Cardiac muscle cell (in vitro differentiated cells and primary cell): ENCODE measurements around the gene MAN1C1. TPM values are rescaled to one million over a fixed set of nuclear protein-coding genes. Genes with fewer than 3 reads are reported as not detected.

Source experiments
- DNase-seq, 2 donors: peaks; one replicate each; pipeline versions ENCODE4 v3.0.0 to v3.0.0-alpha.2; 2010 to 2017; ENCODE audit warnings: low read depth in 1 of 2, low spot score in 1 of 2
- H3K27ac ChIP-seq: fragments of 200-600 bp; sonication (generic); 2 replicates; pipeline ENCODE4 v1.5.1; 2016
- H3K27me3 ChIP-seq: fragments of 200-600 bp; sonication (generic); 2 replicates; pipeline ENCODE4 v1.6.0; 2016; ENCODE audit warnings: control low read depth
- H3K36me3 ChIP-seq: fragments of 200-600 bp; sonication (generic); 2 replicates; pipeline ENCODE4 v1.5.1; 2016; ENCODE audit warnings: control low read depth
- H3K4me1 ChIP-seq: fragments of 200-600 bp; sonication (generic); 2 replicates; pipeline ENCODE4 v1.8.1; 2017; ENCODE audit warnings: low read depth, mild to moderate bottlenecking, mixed run types
- H3K4me3 ChIP-seq: fragments of 200-600 bp; sonication (generic); 2 replicates; pipeline ENCODE4 v1.5.1; 2016; ENCODE audit warnings: mild to moderate bottlenecking
- H3K9me3 ChIP-seq: fragments of 200-600 bp; sonication (generic); 2 replicates; pipeline ENCODE4 v1.5.1; 2017; ENCODE audit warnings: low read depth, mild to moderate bottlenecking, control low read depth
- CTCF ChIP-seq: IDR thresholded peaks from 2 replicates; pipeline ENCODE4 v1.5.1; 2012; ENCODE audit warnings: low read depth, mild to moderate bottlenecking, low read length
- polyA plus RNA-seq: library from polyadenylated mRNA; unstranded; fragments of >200 nt; fragmentation: Nextera tagmentation; extraction: Ambion mirVana; gene quantifications from 2 replicates; pipeline ENCODE4 v1.2.1, GENCODE V29; 2016
- total RNA-seq: library from RNA; depleted of rRNA; stranded (reverse); fragments of >200 nt; gene quantifications from 2 replicates; pipeline ENCODE4 v1.2.3, GENCODE V29; 2016

MAN1C1 gene
- total and polyA plus RNA-seq, 2 experiments from 2014 or later = 88.8 to 118 TPM

- Histone ChIP-seq H3K27me3 (peaks cover 2% of the 10 kb centered on the region), H3K4me3 (no peak overlapping the region), H3K4me1 (peaks cover 28% of the 10 kb centered on the region), H3K36me3 (no peaks in the 10 kb centered on the region), H3K9me3 (no peaks in the 10 kb centered on the region), H3K27ac (no peak overlapping the region)
- TF ChIP-seq CTCF = no peak
- no peak for DNase-seq
Measured at GRCh38 chr1:25622531-25622930, 5.9 kb downstream of the MAN1C1 start.

DNA sequence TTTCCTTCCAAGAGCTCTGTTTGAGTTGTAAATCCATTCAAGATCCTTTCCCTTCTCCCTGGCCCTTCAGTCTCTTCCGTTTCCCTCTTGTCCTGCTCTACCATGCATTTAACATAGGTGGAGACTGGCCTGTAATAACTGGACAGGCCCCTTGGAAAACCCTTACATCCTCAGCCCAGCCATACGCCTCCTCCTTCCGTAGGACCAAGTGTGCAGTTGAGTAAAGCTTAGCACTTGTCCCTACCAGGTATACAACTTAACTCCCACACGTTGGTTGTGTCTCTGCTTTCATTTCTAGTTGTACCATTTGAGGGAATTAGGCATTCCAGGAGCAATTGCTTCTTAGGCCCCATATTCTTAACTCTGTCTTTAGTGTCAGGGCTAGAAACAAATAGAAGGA is 6.4 kb downstream of the MAN1C1 start:
- H3K4me3 ChIP-seq = no peak overlapping the region
- H3K4me1 ChIP-seq = peaks cover 28% of the 10 kb centered on the region
- no peaks in the 10 kb centered on the region for H3K36me3 ChIP-seq
- no peak for DNase-seq
- H3K27ac ChIP-seq = no peak overlapping the region
- no peaks in the 10 kb centered on the region for H3K9me3 ChIP-seq
- no peaks in the 10 kb centered on the region for H3K27me3 ChIP-seq
- no peak for TF ChIP-seq CTCF

DNA sequence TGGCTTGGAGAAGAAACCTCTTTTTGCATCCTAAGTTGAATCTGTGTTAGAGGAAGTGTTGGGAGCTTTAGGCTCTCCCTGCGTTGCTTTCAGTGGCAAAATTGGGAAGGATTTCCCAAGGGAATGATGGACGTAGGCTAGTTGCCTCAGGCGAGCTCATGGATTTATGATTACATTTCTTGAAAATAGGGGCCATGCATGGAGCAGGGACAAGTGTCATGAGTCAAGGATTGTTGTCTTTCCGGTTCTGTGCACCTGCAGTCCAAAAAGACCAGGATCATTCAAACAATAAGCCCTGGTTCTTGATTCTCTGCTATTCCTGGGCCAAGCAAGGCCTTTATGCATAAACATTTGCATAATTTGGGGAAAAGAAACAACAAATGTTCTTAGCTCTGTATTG is 7.1 kb downstream of the MAN1C1 start:
- no peaks in the 10 kb centered on the region for H3K27me3 ChIP-seq
- no peak overlapping the region for H3K27ac ChIP-seq
- no peak for DNase-seq
- H3K9me3 ChIP-seq = no peaks in the 10 kb centered on the region
- no peaks in the 10 kb centered on the region for H3K36me3 ChIP-seq
- H3K4me3 ChIP-seq = no peak overlapping the region
- TF ChIP-seq CTCF = no peak
- H3K4me1 ChIP-seq = peaks cover 28% of the 10 kb centered on the region

- DNase-seq = no peak
- Histone ChIP-seq H3K4me1 (peaks cover 28% of the 10 kb centered on the region), H3K4me3 (no peak overlapping the region), H3K27ac (no peak overlapping the region), H3K36me3 (no peaks in the 10 kb centered on the region), H3K27me3 (no peaks in the 10 kb centered on the region), H3K9me3 (no peaks in the 10 kb centered on the region)
- no peak for TF ChIP-seq CTCF
Measured at GRCh38 chr1:25624156-25624555, 7.6 kb downstream of the MAN1C1 start.

DNA sequence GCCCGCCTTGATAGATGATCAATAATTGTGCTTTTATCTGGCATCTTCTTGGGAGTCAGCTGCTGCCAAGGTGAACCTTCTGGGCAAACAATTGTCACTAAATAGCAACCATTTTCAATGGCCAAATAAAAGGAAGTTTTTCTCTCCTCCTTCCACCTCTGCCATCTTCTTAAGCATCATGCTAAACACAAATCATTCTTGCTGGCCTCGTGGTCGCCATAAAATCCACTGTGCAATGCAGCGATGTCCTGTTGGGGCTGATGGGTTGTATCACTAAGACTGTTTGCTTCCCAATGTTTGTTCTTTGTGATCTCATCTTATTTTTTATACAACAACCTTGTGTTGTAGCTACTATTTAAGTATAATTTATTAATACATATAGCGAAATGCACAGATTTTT is 8.0 kb downstream of the MAN1C1 start:
- Histone ChIP-seq H3K4me1 (peaks cover 24% of the 10 kb centered on the region), H3K4me3 (no peak overlapping the region), H3K27me3 (no peaks in the 10 kb centered on the region), H3K9me3 (no peaks in the 10 kb centered on the region), H3K36me3 (no peaks in the 10 kb centered on the region), H3K27ac (no peak overlapping the region)
- DNase-seq = no peak
- TF ChIP-seq CTCF = no peak

GRCh38 chr1:25626018-25626417 is 9.4 kb downstream of the MAN1C1 start:
- DNase-seq = no peak
- Histone ChIP-seq H3K36me3 (no peaks in the 10 kb centered on the region), H3K9me3 (no peaks in the 10 kb centered on the region), H3K4me3 (no peak overlapping the region), H3K4me1 (peaks cover 12% of the 10 kb centered on the region), H3K27ac (no peak overlapping the region), H3K27me3 (no peaks in the 10 kb centered on the region)
- TF ChIP-seq CTCF = no peak
